Activated CD4-positive, CD25-positive, alpha-beta regulatory T cell (primary cell): ENCODE data around the gene KCNAB1.
"Not testable (repeated sequence)": the region's sequence is repeated elsewhere in the genome, so short reads cannot be mapped to it uniquely, and the experiment has no call there.

ENCODE experiments used
- DNase-seq, 4 experiments: peaks; one replicate each; lab custom pipeline; 2025; lab: John Stamatoyannopoulos, UW

KCNAB1 gene

DNA sequence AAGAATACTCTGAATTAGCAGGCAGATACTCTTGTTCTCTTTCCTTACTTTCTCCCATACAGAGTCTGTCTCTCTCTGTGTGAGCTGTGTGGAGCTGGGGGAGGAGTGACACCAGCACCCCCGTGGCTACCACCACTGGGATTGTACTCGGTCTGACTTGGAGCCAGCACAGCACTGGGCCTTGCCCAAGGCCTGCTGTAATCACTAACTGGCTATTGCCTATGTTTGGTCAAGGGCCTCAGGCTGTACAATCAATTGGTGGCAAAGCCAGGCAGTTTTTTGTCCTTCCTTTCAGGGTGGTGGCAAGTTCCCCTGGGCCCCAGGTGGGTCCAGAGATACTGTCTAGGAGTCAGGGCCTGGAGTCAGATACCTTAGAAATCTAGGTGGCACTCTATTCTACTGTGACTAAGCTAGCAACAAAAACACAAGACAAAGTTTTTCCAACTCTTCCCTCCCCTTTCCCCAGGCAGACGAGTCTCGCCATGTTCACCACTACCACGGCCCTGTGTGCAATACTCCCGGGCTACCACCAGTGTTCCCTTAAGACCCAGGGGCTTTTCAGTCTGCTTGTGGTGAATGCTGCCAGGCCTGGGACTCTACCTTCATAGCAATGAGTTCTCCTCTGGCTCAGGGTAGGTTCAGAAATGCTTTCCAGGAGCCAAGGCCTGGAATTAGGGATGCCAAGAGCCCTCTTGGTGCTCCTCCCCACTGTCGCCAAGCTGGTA is 151.8 kb downstream of the KCNAB1 start:
- DNase-seq, result no peak

DNA sequence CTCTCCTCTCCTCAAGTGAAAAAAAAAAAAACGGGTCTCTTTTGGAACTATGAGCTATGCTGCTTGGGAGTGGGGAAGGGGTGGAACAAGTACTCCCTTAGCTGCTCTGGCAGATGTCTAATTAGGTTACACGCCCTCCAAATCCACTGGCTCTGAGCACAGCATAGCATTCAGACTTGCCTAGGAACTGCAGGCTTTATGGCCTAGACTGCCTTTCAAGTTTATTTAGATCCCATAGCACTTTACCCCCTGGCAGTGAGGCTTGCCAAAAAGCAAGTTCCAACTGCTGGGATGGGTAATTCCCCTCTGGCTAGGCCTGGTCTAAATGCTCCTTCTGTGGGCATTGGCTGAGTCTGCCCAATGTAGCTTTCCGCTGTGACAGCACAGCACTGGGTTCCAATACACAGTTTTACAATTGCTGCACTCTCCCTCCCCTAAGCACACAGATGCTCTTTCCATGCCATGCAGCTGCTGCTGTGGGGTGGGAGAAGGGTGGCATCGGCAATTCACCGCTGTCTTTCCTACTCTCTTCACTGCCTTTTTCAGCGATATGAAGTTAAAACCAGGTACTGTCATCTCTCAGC is 152.8 kb downstream of the KCNAB1 start:
- DNase-seq, result no peak

DNA sequence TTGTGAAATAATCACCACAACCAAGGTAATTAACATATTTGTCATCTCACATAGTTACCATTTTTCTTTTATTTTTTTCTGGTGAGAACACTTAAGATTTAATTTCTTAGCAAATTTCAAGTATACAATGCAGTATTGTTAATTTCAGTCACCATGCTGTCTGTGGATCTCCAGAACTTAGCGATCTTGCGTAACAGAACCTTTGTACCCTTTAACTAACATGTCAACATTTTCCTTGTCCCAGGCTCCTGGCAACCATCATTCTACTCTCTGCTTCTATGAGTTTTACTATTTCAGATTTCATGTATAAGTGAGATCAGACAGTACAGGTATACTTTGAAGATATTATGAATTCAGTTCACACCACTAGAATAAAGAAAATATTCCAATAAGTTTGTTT is 154.4 kb downstream of the KCNAB1 start:
- no peak for DNase-seq

DNA sequence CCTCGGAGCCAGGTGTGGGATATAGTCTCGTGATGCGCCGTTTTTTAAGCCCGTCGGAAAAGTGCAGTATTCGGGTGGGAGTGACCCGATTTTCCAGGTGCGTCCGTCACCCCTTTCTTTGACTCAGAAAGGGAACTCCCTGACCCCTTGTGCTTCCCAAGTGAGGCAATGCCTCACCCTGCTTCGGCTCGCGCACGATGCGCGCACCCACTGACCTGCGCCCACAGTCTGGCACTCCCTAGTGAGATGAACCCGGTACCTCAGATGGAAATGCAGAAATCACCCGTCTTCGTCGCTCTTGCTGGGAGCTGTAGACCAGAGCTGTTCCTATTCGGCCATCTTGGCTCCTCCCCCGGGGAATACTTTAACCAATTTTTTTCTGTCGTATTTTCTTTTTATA is 164.3 kb downstream of the KCNAB1 start:
- not testable (repeated sequence) for DNase-seq

DNA sequence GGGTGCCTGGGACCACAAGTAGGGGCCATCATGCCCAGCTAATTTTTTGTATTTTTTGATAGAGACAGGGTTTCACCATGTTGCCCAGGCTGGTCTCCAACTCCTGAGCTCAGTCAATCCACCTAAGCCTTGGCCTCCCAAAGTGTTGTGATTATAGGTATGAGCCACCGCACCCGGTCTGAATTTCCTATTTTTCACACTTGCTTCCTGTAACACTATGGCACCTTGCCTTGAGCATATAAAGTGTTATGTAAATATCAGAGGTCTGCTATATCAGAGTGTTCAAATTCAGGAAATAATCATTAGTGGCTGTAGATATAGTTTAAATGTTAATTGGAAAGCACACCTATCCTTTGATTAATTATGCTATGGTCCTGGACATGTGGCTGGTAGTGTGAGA is 165.2 kb downstream of the KCNAB1 start:
- DNase-seq, result no peak

DNA sequence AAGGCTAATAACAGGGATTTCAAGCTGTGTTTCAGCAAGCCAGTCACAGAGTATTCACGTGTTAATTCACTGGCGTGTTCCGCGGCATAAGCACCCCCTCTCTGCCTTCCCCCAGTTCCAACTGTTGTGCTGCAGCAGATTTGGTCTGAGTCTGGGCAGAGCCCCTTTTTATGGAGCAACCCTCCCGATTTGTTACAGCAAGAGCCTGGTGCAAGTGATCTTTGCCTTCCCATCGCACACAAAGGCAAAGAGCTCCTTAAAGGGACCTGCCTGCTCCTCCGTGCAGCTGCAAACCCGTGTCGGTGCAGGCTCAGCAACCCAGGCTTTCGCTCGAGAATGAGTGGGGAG is 170.5 kb downstream of the KCNAB1 start:
- no peak for DNase-seq

DNA sequence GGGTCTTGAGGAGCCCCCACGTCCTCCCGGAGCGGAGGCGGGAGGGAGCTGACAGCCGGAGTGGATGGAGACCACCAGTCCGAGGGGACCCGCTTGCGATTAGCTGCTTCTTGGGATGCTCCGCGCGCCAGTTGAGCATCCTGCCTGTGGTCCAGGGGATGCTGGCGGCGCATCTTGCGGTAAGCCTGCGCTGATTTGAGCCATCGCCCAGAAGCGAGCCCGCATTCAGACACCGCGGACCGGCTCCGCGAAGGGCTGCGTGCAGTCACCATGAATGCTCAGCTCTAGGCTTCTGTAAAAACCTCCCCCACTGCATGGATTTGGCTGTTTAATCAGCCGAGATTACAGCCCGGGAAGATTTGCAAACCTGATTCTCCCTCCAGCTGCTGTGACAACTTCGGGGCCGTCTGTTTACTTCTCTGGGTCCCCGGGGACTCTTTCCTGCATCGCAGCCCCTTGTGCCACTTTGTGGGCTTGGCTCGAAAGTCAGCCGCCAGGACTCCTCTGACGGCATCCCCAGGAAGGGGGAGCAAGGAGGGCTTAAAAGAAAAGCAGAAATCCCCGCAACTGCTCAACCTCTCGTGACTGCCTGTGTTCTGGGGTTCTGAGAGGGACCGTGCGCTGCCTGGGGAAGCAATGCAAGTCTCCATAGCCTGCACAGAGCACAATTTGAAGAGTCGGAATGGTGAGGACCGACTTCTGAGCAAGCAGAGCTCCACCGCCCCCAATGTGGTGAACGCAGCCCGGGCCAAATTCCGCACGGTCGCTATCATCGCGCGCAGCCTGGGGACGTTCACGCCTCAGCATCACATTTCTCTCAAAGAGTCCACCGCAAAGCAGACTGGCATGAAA is 171.1 kb downstream of the KCNAB1 start:
- DNase-seq, result no peak

DNA sequence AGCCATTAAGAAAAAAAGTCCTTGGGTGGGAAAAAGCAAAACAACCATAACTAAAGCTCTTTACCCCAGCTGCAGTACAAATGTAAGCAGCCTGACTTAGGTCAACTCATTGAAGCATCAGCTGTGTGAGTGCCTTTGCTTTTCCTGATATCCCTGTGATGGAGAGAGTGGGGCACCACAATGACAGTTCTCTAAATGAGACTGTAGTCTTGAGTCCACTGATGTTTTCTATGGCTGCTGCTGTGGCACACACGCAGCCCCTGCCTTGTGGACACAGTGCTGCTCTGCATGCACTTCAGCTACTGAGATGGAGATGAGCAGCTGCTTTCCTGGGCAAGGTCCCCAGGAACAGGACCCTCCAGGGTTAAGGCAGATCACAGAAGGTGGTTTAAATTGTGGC is 173.2 kb downstream of the KCNAB1 start:
- DNase-seq, result no peak

DNA sequence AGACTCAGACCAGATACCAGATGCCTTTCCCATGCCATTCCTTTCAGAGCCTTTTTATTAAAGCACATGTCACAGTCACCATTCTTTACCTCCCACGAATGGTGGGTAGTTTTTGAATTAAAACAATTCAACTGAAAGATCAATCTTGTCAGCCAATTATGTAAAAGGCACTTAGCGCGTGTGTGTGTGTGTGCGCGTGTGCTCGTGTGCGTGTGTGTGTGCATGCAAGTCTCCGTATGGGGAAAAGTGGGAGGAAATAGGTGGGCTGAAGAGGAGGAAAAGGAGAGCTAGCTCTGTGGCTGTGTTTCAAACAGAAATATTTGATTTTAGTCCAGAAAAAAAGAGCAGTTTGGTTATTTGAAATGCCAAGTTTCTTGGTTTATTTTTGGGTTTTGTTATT is 177.2 kb downstream of the KCNAB1 start:
- no peak for DNase-seq

DNA sequence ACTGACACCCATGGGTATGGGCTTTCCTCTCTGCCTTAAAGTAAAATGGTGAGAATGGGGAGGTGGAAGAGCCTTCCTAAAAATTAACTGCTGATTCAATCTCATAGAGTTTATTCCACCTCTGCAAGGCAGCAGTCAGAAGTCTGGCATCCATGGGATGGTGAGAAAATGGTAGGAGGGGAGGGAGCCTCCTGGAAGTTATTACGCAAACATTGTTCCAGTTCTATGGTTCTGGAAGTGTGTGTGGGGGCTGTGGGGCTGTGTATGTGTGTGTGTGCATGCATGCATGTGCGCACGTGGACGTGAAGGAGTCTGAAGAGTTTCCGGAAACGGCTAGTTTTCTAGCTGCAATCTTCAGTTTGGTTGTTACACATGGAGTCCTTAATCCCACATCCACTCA is 177.6 kb downstream of the KCNAB1 start:
- no peak for DNase-seq

DNA sequence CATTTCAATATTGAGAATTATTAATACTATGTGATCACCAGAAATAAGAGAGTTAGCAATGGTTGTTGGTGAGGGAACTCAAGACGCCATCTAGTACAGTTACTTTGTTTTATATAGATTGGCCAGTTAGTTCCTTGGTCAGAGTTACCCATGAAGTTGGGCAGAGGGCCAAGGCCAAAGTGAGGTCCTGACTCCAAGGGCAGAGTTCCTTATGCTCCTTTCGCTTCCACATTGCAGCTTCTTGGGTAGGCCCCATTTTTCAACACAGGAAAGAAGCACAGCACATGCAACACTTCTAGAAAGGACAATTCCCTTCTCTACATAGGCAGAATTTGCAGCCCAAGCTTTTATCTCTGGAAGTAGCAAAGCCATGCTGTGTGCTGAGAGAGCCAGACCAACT is 178.6 kb downstream of the KCNAB1 start:
- DNase-seq, result no peak

DNA sequence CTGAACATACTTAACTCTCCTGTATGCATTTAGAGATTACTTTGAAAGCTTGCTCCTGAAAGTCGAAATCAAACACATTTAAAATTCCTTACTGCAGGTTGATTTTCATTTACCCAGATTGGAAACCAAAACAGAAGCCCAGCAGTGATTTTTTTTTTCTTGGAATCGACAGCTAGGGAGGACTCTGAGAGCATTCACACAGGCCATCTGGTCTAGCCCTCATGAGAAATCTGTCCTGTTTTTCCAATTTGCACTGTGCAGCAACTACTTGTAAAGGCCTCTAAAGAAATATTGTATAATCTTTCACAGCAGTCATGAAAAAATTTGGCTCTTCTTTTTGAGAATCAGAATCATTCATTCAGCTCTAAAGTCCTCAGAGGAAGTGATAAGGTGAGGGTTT is 179.2 kb downstream of the KCNAB1 start:
- no peak for DNase-seq

DNA sequence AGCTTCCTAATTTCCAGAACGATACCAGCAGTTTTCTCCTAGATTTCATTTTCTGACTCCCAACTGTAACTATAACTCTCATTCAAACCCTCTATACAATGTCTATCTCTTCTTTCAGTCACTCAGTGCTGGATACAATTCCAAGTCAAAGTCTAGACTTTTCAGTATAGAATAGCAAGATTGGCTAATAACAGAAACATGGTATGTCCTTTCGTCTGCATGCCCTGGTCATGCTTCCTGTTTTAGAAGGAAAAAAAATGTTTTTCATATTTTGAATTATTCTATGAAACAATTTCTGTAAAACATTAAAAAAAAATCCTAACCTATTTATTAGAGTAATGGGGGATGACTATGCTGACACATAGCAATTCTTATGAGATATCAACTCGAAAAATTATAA is 180.0 kb downstream of the KCNAB1 start:
- no peak for DNase-seq

DNA sequence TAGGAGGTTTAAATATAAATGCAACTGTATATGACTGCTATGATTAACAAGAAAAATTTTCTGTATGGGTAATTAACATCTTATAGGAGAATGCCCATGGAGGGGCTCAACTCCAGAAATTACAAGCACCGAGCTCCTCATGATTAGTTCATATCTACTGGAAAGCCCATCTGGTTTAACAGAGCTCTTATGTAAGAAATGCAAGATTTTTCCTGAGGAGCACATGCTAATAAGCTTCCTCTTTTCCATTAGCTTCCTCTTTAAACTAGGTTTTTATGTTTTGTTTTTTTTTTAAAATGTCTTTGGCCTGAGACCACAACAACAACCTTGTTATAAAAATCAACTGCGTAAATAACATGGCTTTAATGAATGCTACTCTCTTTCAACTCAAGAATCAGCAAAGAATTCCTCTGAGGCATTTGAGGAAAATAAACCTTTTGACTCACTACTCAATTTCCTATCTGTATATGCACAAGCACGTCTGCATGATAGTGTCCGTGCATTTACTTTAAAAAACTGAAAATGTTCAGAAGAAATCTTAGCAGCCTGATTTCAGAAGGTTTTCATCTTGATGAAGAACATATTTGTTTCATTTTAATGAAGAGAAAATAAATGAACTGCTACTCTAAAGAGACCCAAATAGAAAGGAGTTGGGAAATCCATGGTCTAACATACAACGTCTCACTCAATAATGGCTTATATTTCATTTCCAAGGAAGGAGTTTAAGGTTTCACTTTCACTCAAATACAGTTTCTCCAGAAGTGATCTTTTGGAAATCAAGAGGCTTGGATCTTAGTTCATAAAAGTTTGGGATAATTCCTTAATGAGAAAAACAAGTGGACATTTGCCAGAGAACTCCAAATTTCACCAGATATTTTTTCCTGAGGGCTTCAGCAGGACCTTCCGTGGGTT is 180.8 kb downstream of the KCNAB1 start:
- no peak for DNase-seq

DNA sequence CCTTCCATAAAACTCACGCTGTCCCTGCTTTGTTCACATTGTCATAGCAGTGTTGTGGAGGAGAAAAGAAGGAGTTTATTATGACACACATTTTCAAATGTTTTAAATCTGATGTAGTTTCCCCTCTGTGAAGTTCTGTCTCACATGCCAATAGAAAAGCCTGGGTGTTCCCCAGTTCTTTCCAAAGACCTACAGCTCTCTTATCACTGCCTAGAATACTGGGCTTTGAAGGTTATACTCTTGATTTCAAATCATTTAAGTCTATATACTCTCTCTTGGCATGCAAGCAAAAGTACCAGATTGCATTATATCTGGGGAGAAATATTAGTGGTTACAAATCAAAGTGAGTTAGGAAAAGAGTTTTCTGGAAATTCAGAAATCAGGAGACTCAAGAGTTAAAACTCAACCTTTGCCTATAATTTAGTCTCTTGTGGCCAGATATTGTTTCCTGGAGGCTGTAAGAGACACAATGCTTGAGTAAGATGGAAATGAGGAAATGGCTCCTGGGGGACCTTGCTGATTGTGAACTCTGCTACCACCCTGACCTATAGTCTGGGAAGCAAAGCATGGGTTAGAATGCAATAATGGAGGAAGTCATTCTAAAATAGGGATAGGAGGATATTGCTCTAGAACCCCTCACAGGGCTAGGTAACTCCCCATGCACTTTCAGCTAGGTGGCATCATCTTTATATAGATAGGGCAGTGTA is 182.8 kb downstream of the KCNAB1 start:
- DNase-seq, result no peak

DNA sequence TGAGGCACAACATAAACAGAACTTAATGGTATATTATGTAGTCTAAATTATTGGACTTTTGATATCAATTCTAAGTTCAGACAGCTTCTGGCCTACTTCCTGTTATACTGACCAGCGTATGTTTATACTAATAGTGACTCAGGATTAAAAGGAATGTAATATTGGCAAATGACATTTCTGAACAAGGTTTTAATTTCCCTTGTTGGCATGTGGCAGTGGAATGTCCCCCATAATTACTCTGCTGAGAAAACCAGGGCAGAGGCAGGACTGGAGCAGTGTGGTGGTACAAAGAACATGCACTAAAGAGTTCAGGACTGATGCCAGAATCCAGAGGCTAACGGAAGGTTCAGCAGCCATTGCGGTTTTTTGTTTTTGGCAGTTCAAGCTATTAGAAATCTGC is 184.0 kb downstream of the KCNAB1 start:
- no peak for DNase-seq

DNA sequence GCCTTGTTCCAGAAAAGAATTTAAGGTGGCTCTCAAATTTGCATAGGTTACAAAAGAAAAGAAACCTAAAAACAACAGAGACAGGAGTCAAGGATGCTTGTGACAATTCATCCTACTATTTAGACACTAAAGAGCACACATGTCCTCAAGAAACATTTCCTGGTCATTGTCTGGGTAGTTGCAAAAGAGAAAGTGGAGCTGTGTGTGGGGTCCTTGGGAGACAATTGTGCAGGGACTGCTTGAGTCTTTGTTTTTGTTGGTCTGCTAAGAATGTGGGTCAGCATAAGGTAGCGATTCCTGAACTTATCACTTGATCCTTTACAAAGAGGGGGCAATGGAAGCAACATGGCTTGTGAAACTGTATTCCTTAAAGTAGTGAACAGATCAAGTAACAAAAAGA is 185.3 kb downstream of the KCNAB1 start:
- DNase-seq, result no peak

DNA sequence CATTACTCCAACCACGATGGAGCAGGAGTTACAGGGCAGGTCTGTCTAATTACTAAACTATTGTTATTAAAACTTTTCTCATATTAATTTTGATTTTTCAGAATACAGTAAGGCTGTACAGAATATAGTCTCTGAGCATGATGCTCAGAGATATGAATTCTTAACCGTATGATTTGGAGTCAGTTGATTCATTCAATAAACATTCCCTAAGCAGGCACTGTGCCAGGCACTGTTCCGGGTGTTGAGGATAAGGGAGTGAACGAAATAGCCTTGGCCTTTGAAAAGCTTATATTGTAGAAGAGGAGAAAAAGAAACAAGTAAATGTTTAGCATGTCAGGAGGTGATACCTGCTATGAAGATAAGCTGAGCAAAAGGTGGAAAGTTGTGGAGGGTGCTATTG is 187.3 kb downstream of the KCNAB1 start:
- no peak for DNase-seq

DNA sequence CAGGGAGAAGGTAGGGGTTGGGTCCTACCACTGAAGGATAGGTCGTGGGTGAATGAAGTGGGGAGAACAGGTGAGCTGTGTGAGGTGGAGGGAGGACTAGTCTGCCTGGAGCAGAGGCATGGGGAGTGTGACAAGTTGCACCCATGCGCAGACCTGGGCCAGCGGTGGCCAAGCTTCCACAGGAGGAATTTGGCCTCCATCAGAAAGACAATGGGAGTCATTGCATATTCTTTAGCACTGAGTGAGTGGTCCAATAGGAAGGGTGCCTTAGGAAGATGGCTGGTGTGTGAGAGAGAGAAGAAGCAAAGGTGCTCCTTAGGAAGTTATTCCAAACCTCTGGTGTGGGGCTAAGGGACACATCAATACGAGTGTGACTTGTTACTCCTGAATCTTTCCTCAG is 191.1 kb downstream of the KCNAB1 start:
- DNase-seq, result no peak

DNA sequence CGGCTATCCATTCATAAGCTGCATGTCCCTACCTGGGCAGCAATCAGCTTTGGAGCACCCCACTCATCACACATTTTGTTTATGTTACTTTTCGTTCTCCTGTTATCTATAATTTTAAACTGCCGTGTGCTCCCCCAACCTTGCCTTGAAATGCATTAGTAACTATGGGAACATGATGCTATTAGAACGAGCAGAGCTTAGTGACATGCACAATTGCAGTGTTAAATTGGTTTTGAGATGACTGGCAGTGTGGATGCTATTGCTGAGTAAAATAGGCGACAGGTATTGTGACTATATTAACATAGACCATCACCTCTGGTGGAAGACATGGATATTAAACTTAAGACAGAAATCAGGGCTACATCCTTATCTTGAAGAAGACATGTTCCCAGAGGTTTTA is 191.6 kb downstream of the KCNAB1 start:
- no peak for DNase-seq

DNA sequence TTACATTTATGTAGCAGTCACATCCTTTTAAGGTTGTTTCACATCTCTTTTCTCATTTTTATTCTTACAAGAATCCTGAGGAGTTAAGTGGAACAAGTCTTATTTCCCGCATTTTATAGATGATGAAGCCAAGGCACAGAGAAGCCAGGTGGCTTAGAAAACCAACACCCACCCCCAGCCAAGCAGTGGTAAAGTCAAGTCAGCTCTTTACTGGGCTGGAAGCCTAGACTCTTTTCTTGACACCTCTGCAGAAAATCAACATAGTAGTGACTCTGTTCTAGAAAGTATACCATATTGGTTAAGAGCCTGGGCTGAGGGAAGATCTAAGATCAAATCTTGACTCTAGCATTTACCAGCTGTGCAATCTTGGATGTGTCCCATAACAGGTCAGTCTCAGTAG is 195.7 kb downstream of the KCNAB1 start:
- DNase-seq, result no peak
